Lower leg skin (tissue), 4 donors: ENCODE data around the gene PDGFC. TPM values are rescaled to one million over a fixed set of nuclear protein-coding genes. Genes with fewer than 3 reads are reported as not detected.

Experiments used
- DNase-seq, 2 donors: peaks; one replicate each; pipeline ENCODE4 v3.0.0-alpha.2; 2019; ENCODE audit warnings: low spot score in 2 of 2
- H3K4me3 ChIP-seq: fragments of 200-600 bp; sonication (generic); 2 replicates; pipeline ENCODE4 v1.5.1; 2017; ENCODE audit warnings: mild to moderate bottlenecking, low read depth; ENCODE audit not compliant: poor library complexity, severe bottlenecking
- CTCF ChIP-seq, 3 donors: fragments of 450-650 bp; IDR thresholded peaks; one replicate each; pipeline ENCODE4 v1.5.1; 2016; ENCODE audit warnings: antibody characterized with exemption in 3 of 3, mild to moderate bottlenecking in 3 of 3, moderate library complexity in 2 of 3
- POLR2A ChIP-seq, 2 donors: fragments of 450-650 bp; IDR thresholded peaks; one replicate each; pipeline ENCODE4 v1.6.1; 2016 to 2017; ENCODE audit warnings: antibody characterized with exemption in 2 of 2, mild to moderate bottlenecking in 1 of 2, moderate library complexity in 1 of 2
- WGBS, 2 donors: methylation state at CpG; one replicate each; pipeline ENCODE4 v1.1.5; 2018; 5-methylcytosine and 5-hydroxymethylcytosine counted together
- intact Hi-C: fragments of 100-400 bp; cut with DNase I; formaldehyde crosslinking; loops from one replicate; pipeline ENCODE4 v1.15.0; 2023; ENCODE audit warnings: low total_unique reads
- total RNA-seq, 4 donors: library from RNA; depleted of rRNA; stranded (reverse); fragments of >200 nt; gene quantifications; one replicate each; pipeline ENCODE4 v1.1.0, GENCODE V29; 2016

PDGFC gene
- total RNA-seq, 4 donors from 2014 or later: 18.9 to 24.4 (median 21.0) TPM

GRCh38 chr4:156957556-156957955 lies 14.0 kb downstream of the PDGFC start:
- no peak for TF ChIP-seq POLR2A (IDR thresholded peaks at IDR 0.05)
- TF ChIP-seq CTCF (IDR thresholded peaks at IDR 0.05): no peak
- intact Hi-C loops: no loop called here
- no peak for DNase-seq
- no peak overlapping the region for H3K4me3 ChIP-seq
- 66 to 75% methylated on average over 3 of the region's 3 CpGs for WGBS, 2 donors

GRCh38 chr4:156956826-156957368 lies 14.7 kb downstream of the PDGFC start:
- 66 to 70% methylated on average over 6 of the region's 6 CpGs for WGBS, 2 donors
- no peak for TF ChIP-seq CTCF (IDR thresholded peaks at IDR 0.05)
- no peak for TF ChIP-seq POLR2A (IDR thresholded peaks at IDR 0.05)
- no peak overlapping the region for H3K4me3 ChIP-seq
- DNase-seq: no peak
- intact Hi-C loops: no loop called here

- H3K4me3 ChIP-seq: no peak overlapping the region
- TF ChIP-seq POLR2A (IDR thresholded peaks at IDR 0.05) (no peak), CTCF (IDR thresholded peaks at IDR 0.05) (no peak)
- intact Hi-C loops: no loop called here
- 86 to 88% methylated on average over 2 of the region's 2 CpGs for WGBS, 2 donors
- DNase-seq: no peak
Observed at GRCh38 chr4:156956359-156956758, 15.2 kb downstream of the PDGFC start.

- intact Hi-C loops: no loop called here
- no peak overlapping the region for H3K4me3 ChIP-seq
- DNase-seq: no peak
- WGBS, 2 donors: 61 to 67% methylated on average over 3 of the region's 3 CpGs
- no peak for TF ChIP-seq POLR2A (IDR thresholded peaks at IDR 0.05)
Observed at GRCh38 chr4:156954587-156954986, 17.0 kb downstream of the PDGFC start.

GRCh38 chr4:156953951-156954350 lies 17.6 kb downstream of the PDGFC start:
- intact Hi-C loops: no loop called here
- H3K4me3 ChIP-seq: no peak overlapping the region
- TF ChIP-seq CTCF (IDR thresholded peaks at IDR 0.05): no peak
- TF ChIP-seq POLR2A (IDR thresholded peaks at IDR 0.05): no peak
- WGBS, 2 donors: 58 to 72% methylated on average over 2 of the region's 2 CpGs
- DNase-seq: no peak

GRCh38 chr4:156953001-156953400 lies 18.6 kb downstream of the PDGFC start:
- WGBS, 2 donors: 52 to 66% methylated on average over 1 of the region's 1 CpG

More at GRCh38 chr4:156953001-156953400, 18.6 kb downstream of the PDGFC start:
- H3K4me3 ChIP-seq: no peak overlapping the region
- no peak for DNase-seq
- TF ChIP-seq CTCF (IDR thresholded peaks at IDR 0.05) (no peak), POLR2A (IDR thresholded peaks at IDR 0.05) (no peak)
- intact Hi-C loops: no loop called here
